Ishikawa (cell line): ENCODE data around the gene ZNF518A.

Experiments used
- MAX ChIP-seq: IDR thresholded peaks from 2 replicates; pipeline ENCODE4 v1.6.1; 2012
- NFIC ChIP-seq: IDR thresholded peaks from 2 replicates; pipeline ENCODE4 v1.6.1; 2012
- RAD21 ChIP-seq: IDR thresholded peaks from 2 replicates; pipeline ENCODE4 v1.6.1; 2012; ENCODE audit warnings: low read depth
- REST ChIP-seq: IDR thresholded peaks from 2 replicates; pipeline ENCODE4 v1.6.1; 2012; ENCODE audit warnings: low read depth, mild to moderate bottlenecking
- YY1 ChIP-seq: IDR thresholded peaks from 2 replicates; pipeline ENCODE4 v1.6.1; 2012; ENCODE audit warnings: low read depth
- ZBTB7A ChIP-seq: IDR thresholded peaks from 2 replicates; pipeline ENCODE4 v1.6.1; 2012; ENCODE audit warnings: low read depth

- TF ChIP-seq YY1 = no peak
- no peak for TF ChIP-seq MAX
- no peak for TF ChIP-seq ZBTB7A
- TF ChIP-seq NFIC = no peak
- no peak for TF ChIP-seq RAD21
- no peak for TF ChIP-seq REST
These were observed 5.0 kb upstream of the ZNF518A start for GRCh38 chr10:96125142-96125515.
